ENCODE results near the gene PALS2.
A peak's percentile ranks its signal among the peaks of the same experiment; 100 is the strongest.

PALS2 gene

GRCh38 chr7:24572016-24572392 is 1.2 kb upstream of the PALS2 start:
- no peak overlapping the region for H2AFZ ChIP-seq (ENCODE audit: low read depth, low read length)
- ATAC-seq (ENCODE audit: insufficient read depth, low read depth) (no peak), DNase-seq (no peak)
- peaks cover 20% of the 10 kb centered on the region for H4K20me1 ChIP-seq (ENCODE audit: insufficient read depth, low read length)
- no peak overlapping the region for H3K27ac ChIP-seq (ENCODE audit: low read length)
- H3K79me2 ChIP-seq (ENCODE audit: insufficient read depth, low read length), result peaks cover 25% of the 10 kb centered on the region
- H3K4me3 ChIP-seq (ENCODE audit: low read depth in 1 of 2, low read length in 2 of 2), result no peak overlapping the region
- peaks cover 34% of the 10 kb centered on the region for H3K4me1 ChIP-seq (ENCODE audit: insufficient read depth, low read length)
- H3K9ac ChIP-seq (ENCODE audit: low read depth, low read length), result no peak overlapping the region
- no peaks in the 10 kb centered on the region for H3K9me3 ChIP-seq (ENCODE audit: insufficient read depth, low read length, severe bottlenecking)
- H3K27me3 ChIP-seq (ENCODE audit: insufficient read depth, low read length, poor library complexity), result peaks cover 52% of the 10 kb centered on the region
- no peak for TF ChIP-seq EZH2 (IDR thresholded peaks at IDR 0.05; ENCODE audit: borderline replicate concordance, low read depth, low read length, severe bottlenecking)
- no peak for TF ChIP-seq CTCF (IDR thresholded peaks at IDR 0.05; ENCODE audit: borderline replicate concordance, extremely low read depth, low read length, poor library complexity, severe bottlenecking)
- peak overlapping the region; percentile 82; the same call in 1 of the 2 replicates for H3K4me2 ChIP-seq (ENCODE audit: insufficient read depth, low read length)
- no peaks in the 10 kb centered on the region for H3K36me3 ChIP-seq (ENCODE audit: insufficient read depth, low read length)

- peaks cover 22% of the 10 kb centered on the region for H4K20me1 ChIP-seq (ENCODE audit: insufficient read depth, low read length)
- 0 out of 2 replicates have a peak overlapping the region, but pooled peaks have one; percentile 12 for H3K27ac ChIP-seq (ENCODE audit: low read length)
- H3K9me3 ChIP-seq (ENCODE audit: insufficient read depth, low read length, severe bottlenecking), result no peaks in the 10 kb centered on the region
- ATAC-seq (ENCODE audit: insufficient read depth, low read depth) (no peak), DNase-seq (no peak)
- peak overlapping the region; percentile 24 to 70; a peak in 3 of 4 replicates for H3K4me3 ChIP-seq (ENCODE audit: low read depth in 1 of 2, low read length in 2 of 2)
- peak overlapping the region; percentile 82 for H3K4me2 ChIP-seq (ENCODE audit: insufficient read depth, low read length)
- H3K9ac ChIP-seq (ENCODE audit: low read depth, low read length), result peak overlapping the region; percentile 72
- peak; percentile 87 for TF ChIP-seq EZH2 (IDR thresholded peaks at IDR 0.05; ENCODE audit: borderline replicate concordance, low read depth, low read length, severe bottlenecking)
- TF ChIP-seq CTCF (IDR thresholded peaks at IDR 0.05; ENCODE audit: borderline replicate concordance, extremely low read depth, low read length, poor library complexity, severe bottlenecking), result no peak
- H3K79me2 ChIP-seq (ENCODE audit: insufficient read depth, low read length), result peaks cover 29% of the 10 kb centered on the region
- H3K4me1 ChIP-seq (ENCODE audit: insufficient read depth, low read length), result peaks cover 34% of the 10 kb centered on the region
- H3K36me3 ChIP-seq (ENCODE audit: insufficient read depth, low read length), result no peaks in the 10 kb centered on the region
- peaks cover 48% of the 10 kb centered on the region for H3K27me3 ChIP-seq (ENCODE audit: insufficient read depth, low read length, poor library complexity)
- H2AFZ ChIP-seq (ENCODE audit: low read depth, low read length), result peak overlapping the region; percentile 76
Observed at GRCh38 chr7:24572393-24572996, 757 bp upstream of the PALS2 start.

- peak overlapping the region; percentile 87 for H3K4me2 ChIP-seq (ENCODE audit: insufficient read depth, low read length)
Observed at GRCh38 chr7:24573554-24574338, 494 bp downstream of the PALS2 start.

More at GRCh38 chr7:24573554-24574338, 494 bp downstream of the PALS2 start:
- H3K27me3 ChIP-seq (ENCODE audit: insufficient read depth, low read length, poor library complexity), result peaks cover 41% of the 10 kb centered on the region
- H3K9me3 ChIP-seq (ENCODE audit: insufficient read depth, low read length, severe bottlenecking), result no peaks in the 10 kb centered on the region
- H4K20me1 ChIP-seq (ENCODE audit: insufficient read depth, low read length), result peaks cover 33% of the 10 kb centered on the region
- peak overlapping the region; percentile 72 for H3K9ac ChIP-seq (ENCODE audit: low read depth, low read length)
- peak; percentile 59 for DNase-seq
- no peaks in the 10 kb centered on the region for H3K36me3 ChIP-seq (ENCODE audit: insufficient read depth, low read length)
- peak; percentile 47 for ATAC-seq (ENCODE audit: insufficient read depth, low read depth)
- H3K27ac ChIP-seq (ENCODE audit: low read length), result peak overlapping the region; percentile 64
- H3K4me3 ChIP-seq (ENCODE audit: low read depth in 1 of 2, low read length in 2 of 2), result peak overlapping the region; percentile 43 to 70
- H2AFZ ChIP-seq (ENCODE audit: low read depth, low read length), result peak overlapping the region; percentile 68
- H3K79me2 ChIP-seq (ENCODE audit: insufficient read depth, low read length), result peaks cover 39% of the 10 kb centered on the region
- peaks cover 34% of the 10 kb centered on the region for H3K4me1 ChIP-seq (ENCODE audit: insufficient read depth, low read length)
- no peak for TF ChIP-seq CTCF (IDR thresholded peaks at IDR 0.05; ENCODE audit: borderline replicate concordance, extremely low read depth, low read length, poor library complexity, severe bottlenecking)
- TF ChIP-seq EZH2 (IDR thresholded peaks at IDR 0.05; ENCODE audit: borderline replicate concordance, low read depth, low read length, severe bottlenecking), result no peak

All from DND-41 (cell line).